Measurements from ENCODE around the gene EPN1. TPM values are rescaled to one million over a fixed set of nuclear protein-coding genes. Genes with fewer than 3 reads are reported as not detected.

The EPN1 gene
- total and polyA plus RNA-seq, 2 donors (not counting 1 experiment from before 2014, with no cell fraction given) = 47.1 to 48.6 TPM

- H3K36me3 ChIP-seq (ENCODE audit: control insufficient read depth, insufficient read depth, low read length) = peaks cover 11% of the 10 kb centered on the region
- peak; percentile 97 to 99 for DNase-seq (ENCODE audit: low read depth in 2 of 2)
- TF ChIP-seq CTCF (conservative IDR thresholded peaks at IDR 0.05 in 1 of 2, IDR thresholded peaks at IDR 0.05 in 1 of 2; ENCODE audit: low read depth in 1 of 2, low read length in 2 of 2) = peak; percentile 99
- TF ChIP-seq EZH2 (IDR thresholded peaks at IDR 0.05; ENCODE audit: low read length, missing control alignments) = no peak
Measured at GRCh38 chr19:55653651-55654322, 21.2 kb upstream of the EPN1 start.

GRCh38 chr19:55654323-55654867 lies 20.6 kb upstream of the EPN1 start:
- Histone ChIP-seq H3K36me3 (ENCODE audit: control insufficient read depth, insufficient read depth, low read length) (peaks cover 13% of the 10 kb centered on the region), H3K9me3 (ENCODE audit: control insufficient read depth, insufficient read depth, low read depth, low read length) (no peaks in the 10 kb centered on the region), H3K79me2 (ENCODE audit: control insufficient read depth, insufficient read depth, low read length) (peaks cover 43% of the 10 kb centered on the region), H3K4me1 (ENCODE audit: control insufficient read depth, extremely low read depth, insufficient read depth, low read length) (peaks cover 14% of the 10 kb centered on the region), H3K9ac (ENCODE audit: insufficient read depth, low read length) (peak overlapping the region; percentile 99), H3K27ac (ENCODE audit: insufficient read depth, low read length) (peak overlapping the region; percentile 100), H4K20me1 (ENCODE audit: control insufficient read depth, extremely low read depth, insufficient read depth, low read length) (no peaks in the 10 kb centered on the region), H2AFZ (ENCODE audit: low read length) (peak overlapping the region; percentile 98), H3K27me3 (ENCODE audit: control insufficient read depth, insufficient read depth, low read length) (no peaks in the 10 kb centered on the region), H3K4me2 (ENCODE audit: extremely low read depth, insufficient read depth, low read length) (peak overlapping the region; percentile 96), H3K4me3 (replicated peaks in 1 of 4; ENCODE audit: control extremely low read depth in 1 of 4, insufficient read depth in 1 of 4, low read depth in 3 of 4, low read length in 4 of 4) (peak overlapping the region; percentile 73 to 99 (median 90))
- TF ChIP-seq EZH2 (IDR thresholded peaks at IDR 0.05; ENCODE audit: low read length, missing control alignments) (no peak), CTCF (conservative IDR thresholded peaks at IDR 0.05 in 1 of 2, IDR thresholded peaks at IDR 0.05 in 1 of 2; ENCODE audit: low read depth in 1 of 2, low read length in 2 of 2) (no peak)
- DNase-seq (ENCODE audit: low read depth in 2 of 2) = peak; percentile 97 to 100

More at GRCh38 chr19:55653651-55654322, 21.2 kb upstream of the EPN1 start:
- Histone ChIP-seq H3K4me1 (ENCODE audit: control insufficient read depth, extremely low read depth, insufficient read depth, low read length) (peaks cover 14% of the 10 kb centered on the region), H3K27me3 (ENCODE audit: control insufficient read depth, insufficient read depth, low read length) (no peaks in the 10 kb centered on the region), H4K20me1 (ENCODE audit: control insufficient read depth, extremely low read depth, insufficient read depth, low read length) (no peaks in the 10 kb centered on the region), H3K27ac (ENCODE audit: insufficient read depth, low read length) (peak overlapping the region; percentile 100), H3K4me2 (ENCODE audit: extremely low read depth, insufficient read depth, low read length) (peak overlapping the region; percentile 62), H3K9me3 (ENCODE audit: control insufficient read depth, insufficient read depth, low read depth, low read length) (no peaks in the 10 kb centered on the region), H3K79me2 (ENCODE audit: control insufficient read depth, insufficient read depth, low read length) (peaks cover 37% of the 10 kb centered on the region), H2AFZ (ENCODE audit: low read length) (peak overlapping the region; percentile 71), H3K4me3 (replicated peaks in 1 of 4; ENCODE audit: control extremely low read depth in 1 of 4, insufficient read depth in 1 of 4, low read depth in 3 of 4, low read length in 4 of 4) (peak overlapping the region; percentile 73 to 99 (median 90)), H3K9ac (ENCODE audit: insufficient read depth, low read length) (peak overlapping the region; percentile 99)

- Histone ChIP-seq H2AFZ (ENCODE audit: low read length) (peak within 1 kb of the TSS; percentile 98), H3K9ac (ENCODE audit: insufficient read depth, low read length) (peak within 1 kb of the TSS; percentile 100), H3K79me2 (ENCODE audit: control insufficient read depth, insufficient read depth, low read length) (peaks cover 50% of the 10 kb centered on the region), H3K36me3 (ENCODE audit: control insufficient read depth, insufficient read depth, low read length) (peaks cover 13% of the 10 kb centered on the region), H3K4me1 (ENCODE audit: control insufficient read depth, extremely low read depth, insufficient read depth, low read length) (peaks cover 14% of the 10 kb centered on the region), H3K4me2 (ENCODE audit: extremely low read depth, insufficient read depth, low read length) (peak within 1 kb of the TSS; percentile 97), H3K4me3 (replicated peaks in 1 of 4; ENCODE audit: control extremely low read depth in 1 of 4, insufficient read depth in 1 of 4, low read depth in 3 of 4, low read length in 4 of 4) (peak within 1 kb of the TSS; percentile 73 to 99 (median 94)), H3K27ac (ENCODE audit: insufficient read depth, low read length) (peak within 1 kb of the TSS; percentile 100), H4K20me1 (ENCODE audit: control insufficient read depth, extremely low read depth, insufficient read depth, low read length) (no peaks in the 10 kb centered on the region), H3K27me3 (ENCODE audit: control insufficient read depth, insufficient read depth, low read length) (no peaks in the 10 kb centered on the region), H3K9me3 (ENCODE audit: control insufficient read depth, insufficient read depth, low read depth, low read length) (no peaks in the 10 kb centered on the region)
- peak; percentile 81 to 94 for DNase-seq (ENCODE audit: low read depth in 2 of 2)
- TF ChIP-seq CTCF (conservative IDR thresholded peaks at IDR 0.05 in 1 of 2, IDR thresholded peaks at IDR 0.05 in 1 of 2; ENCODE audit: low read depth in 1 of 2, low read length in 2 of 2) = no peak
- TF ChIP-seq EZH2 (IDR thresholded peaks at IDR 0.05; ENCODE audit: low read length, missing control alignments) = no peak
Measured at GRCh38 chr19:55654868-55655647, 20.0 kb upstream of the EPN1 start, which contains the start of gene U2AF2. U2AF2 (plus strand) TSS chr19:55655035; CDS start chr19:55655105, 70 bp downstream.

All from fibroblast of lung (primary cell).